HG02610 (cell line): ENCODE results near the gene DCDC2C.

ENCODE experiments used
- ATAC-seq: cut with Tn5 transposase; IDR thresholded peaks from one replicate; pipeline ENCODE4 v1.9.1; 2021; ENCODE audit warnings: mild to moderate bottlenecking, moderate library complexity; ENCODE audit not compliant: unreplicated experiment

Gene DCDC2C

GRCh38 chr2:3876221-3876620 lies 172.8 kb downstream of the DCDC2C start:
- ATAC-seq = no peak

GRCh38 chr2:3876685-3877084 lies 173.3 kb downstream of the DCDC2C start:
- ATAC-seq = no peak

- ATAC-seq = no peak
These were observed 182.6 kb downstream of the DCDC2C start for GRCh38 chr2:3885629-3886628.

GRCh38 chr2:3895021-3895420 lies 191.6 kb downstream of the DCDC2C start:
- no peak for ATAC-seq
